Immature natural killer cell (primary cell): ENCODE results near the gene ZNF133. TPM values are rescaled to one million over a fixed set of nuclear protein-coding genes. Genes with fewer than 3 reads are reported as not detected.
"Not testable (repeated sequence)": the region's sequence is repeated elsewhere in the genome, so short reads cannot be mapped to it uniquely, and the experiment has no call there.

Source experiments
- DNase-seq, 3 donors: peaks; one replicate each; pipeline ENCODE4 v3.0.0; 2022; ENCODE audit warnings: mixed read lengths in 1 of 3
- H3K27ac Mint-ChIP-seq, 6 donors: one replicate each; pipeline ENCODE4 v1.8.0; 2020; ENCODE audit warnings: mixed read lengths in 6 of 6, mild to moderate bottlenecking in 5 of 6, inconsistent platforms in 4 of 6, moderate library complexity in 3 of 6
- H3K27me3 Mint-ChIP-seq, 3 donors: one replicate each; pipeline ENCODE4 v1.8.0; 2020 to 2021; ENCODE audit warnings: low read depth in 3 of 3, mild to moderate bottlenecking in 3 of 3, mixed read lengths in 3 of 3, moderate library complexity in 3 of 3, inconsistent platforms in 1 of 3
- H3K36me3 Mint-ChIP-seq, 3 donors: one replicate each; pipeline ENCODE4 v1.8.0; 2020; ENCODE audit warnings: mixed read lengths in 3 of 3, inconsistent platforms in 2 of 3, mild to moderate bottlenecking in 2 of 3
- H3K4me1 Mint-ChIP-seq, 2 donors: one replicate each; pipeline ENCODE4 v1.8.0; 2020; ENCODE audit warnings: inconsistent platforms in 2 of 2, mild to moderate bottlenecking in 2 of 2, mixed read lengths in 2 of 2, moderate library complexity in 1 of 2
- H3K4me3 Mint-ChIP-seq, 5 donors: one replicate each; pipeline ENCODE4 v1.8.0; 2020; ENCODE audit warnings: mild to moderate bottlenecking in 5 of 5, mixed read lengths in 5 of 5, inconsistent platforms in 3 of 5, moderate library complexity in 3 of 5
- H3K9me3 Mint-ChIP-seq, 6 donors: one replicate each; pipeline ENCODE4 v1.8.0; 2020; ENCODE audit warnings: mild to moderate bottlenecking in 6 of 6, mixed read lengths in 6 of 6, inconsistent platforms in 4 of 6, moderate library complexity in 3 of 6
- polyA plus RNA-seq, 3 donors: library from polyadenylated mRNA; unstranded; fragments of 300-500 nt; fragmentation: Illumina TruSeq; gene quantifications; one replicate each; pipeline ENCODE4 v1.2.3, GENCODE V29; 2021

ZNF133 gene
- polyA plus RNA-seq, 3 donors from 2014 or later = 3.2 to 6.5 (median 5.4) TPM

DNA sequence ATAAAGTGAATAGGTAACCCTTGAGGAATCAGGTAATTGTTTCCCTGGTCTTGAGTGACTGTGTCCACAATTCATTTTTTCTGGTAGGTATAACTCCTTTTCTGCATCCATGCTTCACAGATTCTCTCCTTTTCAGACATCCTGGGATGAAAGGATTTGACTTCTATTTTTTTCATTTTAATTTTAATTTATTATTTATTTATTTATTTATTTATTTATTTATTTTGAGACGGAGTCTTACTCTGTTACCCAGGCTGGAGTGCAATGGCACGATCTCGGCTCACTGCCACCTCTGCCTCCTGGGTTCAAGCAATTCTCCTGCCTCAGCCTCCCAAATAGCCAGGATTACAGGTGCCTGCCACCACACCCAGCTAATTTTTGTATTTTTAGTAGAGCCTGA lies 61.4 kb downstream of the ZNF133 start:
- not testable (repeated sequence) for H3K27ac Mint-ChIP-seq, H3K4me3 Mint-ChIP-seq

DNA sequence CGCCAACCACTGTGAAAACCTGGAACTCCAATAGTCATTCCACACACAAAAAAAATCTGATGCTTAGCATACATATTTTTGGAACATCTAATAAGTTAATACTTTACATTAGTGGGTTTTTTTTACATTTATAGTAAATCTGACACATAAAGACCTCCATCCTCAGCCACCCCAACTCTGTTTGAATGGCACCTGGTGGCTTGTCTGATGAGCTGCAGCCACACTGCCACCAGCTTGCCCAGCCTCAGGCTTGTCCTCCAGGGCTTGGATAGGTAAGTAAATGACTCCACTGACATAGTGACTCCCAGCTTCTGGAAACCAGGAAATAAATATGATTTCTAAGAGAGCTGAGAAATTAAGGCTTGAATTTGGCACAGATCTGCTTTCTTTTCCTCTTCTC lies 71.5 kb downstream of the ZNF133 start:
- no peaks in the 10 kb centered on the region for H3K36me3 Mint-ChIP-seq
- DNase-seq = no peak
- no peak overlapping the region for H3K27ac Mint-ChIP-seq
- no peak overlapping the region for H3K4me3 Mint-ChIP-seq
- no peaks in the 10 kb centered on the region for H3K4me1 Mint-ChIP-seq
- peaks cover under 1 to 3% (median 2%) of the 10 kb centered on the region in 3 donors for H3K27me3 Mint-ChIP-seq
- peaks cover 0 to 2% (median 0%) of the 10 kb centered on the region in 6 donors for H3K9me3 Mint-ChIP-seq

More for the DNA sequence above, 61.4 kb downstream of the ZNF133 start:
- H3K4me1 Mint-ChIP-seq, H3K9me3 Mint-ChIP-seq, DNase-seq, H3K36me3 Mint-ChIP-seq: not testable (repeated sequence)
- peaks cover 0 to 11% (median 6%) of the 10 kb centered on the region in 3 donors for H3K27me3 Mint-ChIP-seq

DNA sequence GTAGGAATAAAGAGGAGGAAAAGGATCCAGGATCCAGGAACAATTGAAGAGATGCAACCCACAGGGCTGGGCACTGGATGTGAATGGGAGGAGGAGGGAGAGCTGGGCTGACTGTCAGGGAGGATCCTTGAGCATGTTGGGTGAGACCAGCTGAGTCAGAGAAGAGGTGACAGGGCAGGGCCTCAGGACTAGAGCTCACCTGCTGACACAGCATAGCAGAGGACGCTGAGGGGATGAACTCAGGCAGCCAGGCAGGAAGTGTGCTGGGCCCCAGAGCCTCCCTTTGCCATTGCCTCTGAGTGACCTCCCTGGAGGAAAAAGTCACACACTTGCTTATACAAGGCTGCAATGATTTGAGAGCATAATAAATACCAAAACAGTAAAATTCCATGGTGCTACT lies 72.3 kb downstream of the ZNF133 start:
- no peak for DNase-seq
- Mint-ChIP-seq H3K36me3 (no peaks in the 10 kb centered on the region), H3K4me3 (no peak overlapping the region), H3K27me3 (peaks cover 2 to 3% (median 3%) of the 10 kb centered on the region in 3 donors), H3K27ac (no peak overlapping the region), H3K9me3 (no peaks in the 10 kb centered on the region), H3K4me1 (no peaks in the 10 kb centered on the region)

DNA sequence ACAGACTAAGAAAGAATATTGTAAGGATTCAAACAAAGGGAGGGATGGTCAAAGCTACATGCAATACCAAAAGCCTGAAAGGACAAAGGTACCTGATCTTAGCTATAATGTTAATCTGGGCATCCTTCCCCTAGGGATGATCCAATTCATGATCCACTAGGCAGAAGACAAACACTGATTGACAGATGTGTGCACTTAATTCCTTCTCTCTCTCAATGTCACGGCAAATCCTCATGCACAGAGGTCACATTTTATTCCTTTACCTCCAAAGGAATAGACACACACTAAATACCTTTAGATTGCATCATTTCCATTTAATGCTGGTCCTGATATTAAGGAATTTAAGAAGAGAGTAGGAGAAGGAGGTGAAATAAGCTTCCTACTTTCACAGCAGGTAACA lies 73.4 kb downstream of the ZNF133 start:
- Mint-ChIP-seq H3K36me3 (no peaks in the 10 kb centered on the region), H3K4me3 (no peak overlapping the region), H3K27ac (no peak overlapping the region), H3K9me3 (no peaks in the 10 kb centered on the region), H3K4me1 (no peaks in the 10 kb centered on the region), H3K27me3 (peaks cover under 1 to 3% (median 3%) of the 10 kb centered on the region in 3 donors)
- no peak for DNase-seq

DNA sequence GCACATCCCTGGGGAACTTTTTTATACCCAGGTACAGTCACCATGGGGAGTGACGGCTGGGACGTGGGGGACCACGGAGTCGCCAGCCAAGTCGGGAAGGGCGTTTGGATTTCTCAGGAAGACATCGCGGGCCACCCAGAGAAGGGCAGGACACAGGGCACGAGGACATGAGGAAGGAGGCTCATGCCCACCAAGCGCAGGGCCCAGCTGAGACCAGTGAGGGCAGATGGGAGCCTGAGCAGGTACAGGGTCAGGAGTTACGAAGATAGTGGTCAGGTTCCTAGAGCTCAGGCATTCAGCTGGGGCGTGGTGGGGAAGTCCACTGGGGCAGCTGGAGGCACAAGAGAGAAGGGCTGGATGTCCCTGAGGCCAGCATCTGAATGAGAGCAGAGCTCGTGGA lies 74.6 kb downstream of the ZNF133 start:
- Mint-ChIP-seq H3K9me3 (no peaks in the 10 kb centered on the region), H3K4me3 (no peak overlapping the region), H3K36me3 (no peaks in the 10 kb centered on the region), H3K27ac (no peak overlapping the region), H3K27me3 (peaks cover 3% of the 10 kb centered on the region in 3 donors), H3K4me1 (no peaks in the 10 kb centered on the region)
- DNase-seq = no peak

DNA sequence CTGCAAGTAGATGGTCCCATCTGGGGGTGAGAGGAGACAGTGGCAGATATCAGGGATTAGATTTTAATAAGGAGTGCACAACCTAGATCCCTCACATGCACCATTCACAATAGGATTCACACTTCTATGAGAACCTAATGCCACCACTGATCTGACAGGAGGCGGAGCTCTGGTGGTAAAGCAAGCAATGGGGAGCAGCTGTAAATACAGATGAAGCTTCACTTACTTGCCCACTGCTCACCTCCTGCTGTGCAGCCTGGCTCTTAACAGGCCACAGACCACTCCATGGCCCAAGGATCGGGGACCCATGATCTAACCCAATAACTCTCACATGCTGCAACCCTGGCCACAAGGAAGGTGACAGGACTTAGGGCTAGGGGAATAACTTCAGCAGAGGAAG lies 75.4 kb downstream of the ZNF133 start:
- Mint-ChIP-seq H3K27ac (no peak overlapping the region), H3K9me3 (no peaks in the 10 kb centered on the region)
- DNase-seq = no peak

DNA sequence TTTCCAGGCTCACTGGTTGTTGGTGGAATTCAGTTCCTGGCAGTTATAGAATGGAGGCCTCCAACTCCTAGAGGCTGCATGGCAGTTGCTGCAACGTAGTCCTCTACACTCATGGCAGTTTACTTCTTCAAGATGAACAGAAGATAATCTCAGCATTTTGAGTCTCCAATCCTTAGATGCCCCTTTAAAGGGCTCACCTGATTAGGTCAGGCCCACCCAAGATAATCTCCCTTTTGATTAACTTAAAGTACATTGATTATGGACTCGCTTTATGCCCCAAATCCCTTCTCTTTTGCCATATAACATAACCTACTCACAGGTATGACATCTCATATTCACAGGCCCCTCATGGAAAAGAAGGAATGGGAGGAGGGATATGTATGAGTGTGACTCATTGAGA lies 76.4 kb downstream of the ZNF133 start:
- H3K4me3 Mint-ChIP-seq = no peak overlapping the region
- no peak for DNase-seq
- no peaks in the 10 kb centered on the region for H3K36me3 Mint-ChIP-seq
- H3K27me3 Mint-ChIP-seq = peaks cover 3% of the 10 kb centered on the region in 3 donors
- no peaks in the 10 kb centered on the region for H3K9me3 Mint-ChIP-seq
- H3K4me1 Mint-ChIP-seq = no peaks in the 10 kb centered on the region
- H3K27ac Mint-ChIP-seq = no peak overlapping the region

More for the DNA sequence above, 75.4 kb downstream of the ZNF133 start:
- H3K36me3 Mint-ChIP-seq = no peaks in the 10 kb centered on the region
- H3K4me1 Mint-ChIP-seq = no peaks in the 10 kb centered on the region
- no peak overlapping the region for H3K4me3 Mint-ChIP-seq
- peaks cover 3% of the 10 kb centered on the region in 3 donors for H3K27me3 Mint-ChIP-seq

Other genes starting within 250 kb of the ZNF133 start
- gene OVOL2, start 230.6 kb upstream of the ZNF133 start, polyA plus RNA-seq = not detected
- 10 to 100 TPM in 2 of 3 donors, 1 to 10 TPM in 1; 7.0 to 20.6 (median 10.5) TPM for gene KAT14, start 150.7 kb upstream of the ZNF133 start, polyA plus RNA-seq
- gene PET117, start 150.7 kb upstream of the ZNF133 start, polyA plus RNA-seq = 10 to 100 TPM; 22.8 to 42.4 (median 24.9) TPM
- gene DZANK1, start 178.5 kb downstream of the ZNF133 start, polyA plus RNA-seq = 1 to 10 TPM in 2 of 3 donors, not detected in 1; 1.2 to 1.6 TPM
- gene POLR3F, start 178.9 kb downstream of the ZNF133 start, polyA plus RNA-seq = 1 to 10 TPM; 4.3 to 6.2 (median 4.4) TPM
- gene RBBP9, start 208.7 kb downstream of the ZNF133 start, polyA plus RNA-seq = 1 to 10 TPM; 3.4 to 9.8 (median 9.7) TPM
- gene SEC23B, start 219.4 kb downstream of the ZNF133 start, polyA plus RNA-seq = 100 to 1,000 TPM in 1 of 3 donors, 10 to 100 TPM in 2; 44.1 to 109 (median 67.7) TPM